ENCODE results near the gene PHYHD1. TPM values are rescaled to one million over a fixed set of nuclear protein-coding genes. Genes with fewer than 3 reads are reported as not detected.

Gene PHYHD1
- total and polyA plus RNA-seq, 2 donors (not counting 3 experiments of a cell fraction or from before 2014, with no cell fraction given), result 1.1 to 1.8 TPM

DNA sequence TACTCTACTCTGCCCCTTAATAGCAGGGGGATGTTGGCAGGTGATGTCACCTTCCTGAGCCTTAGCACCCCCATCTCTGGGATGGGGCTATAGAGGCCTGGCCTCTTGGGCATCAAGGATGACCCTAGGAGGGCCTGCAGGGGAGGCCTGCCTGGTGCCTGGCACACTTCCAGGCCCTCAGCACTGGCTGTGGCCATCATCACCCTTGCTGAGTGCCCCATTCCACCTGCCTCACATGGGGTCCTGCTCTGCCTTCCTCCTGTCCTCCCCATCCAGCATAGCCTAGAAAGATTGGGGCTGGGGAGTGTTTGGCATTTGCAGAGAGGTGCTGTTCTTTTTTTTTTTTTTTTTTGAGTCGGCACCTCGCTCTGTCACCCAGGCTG is 17.7 kb upstream of the PHYHD1 start:
- Histone ChIP-seq H3K36me3 (ENCODE audit: control insufficient read depth in 2 of 2, extremely low read depth in 1 of 2, insufficient read depth in 2 of 2, low read length in 2 of 2) (peaks cover 18 to 34% of the 10 kb centered on the region in 2 experiments), H3K9ac (replicated peaks; ENCODE audit: extremely low read depth, insufficient read depth, low read length) (no peak overlapping the region), H3K27me3 (ENCODE audit: control insufficient read depth in 2 of 2, insufficient read depth in 2 of 2, low read length in 2 of 2) (no peaks in the 10 kb centered on the region), H3K4me2 (ENCODE audit: insufficient read depth, low read length) (no peak overlapping the region), H3K9me1 (replicated peaks; ENCODE audit: control insufficient read depth, extremely low read depth, insufficient read depth, low read length) (no peaks in the 10 kb centered on the region), H4K20me1 (replicated peaks; ENCODE audit: control insufficient read depth, extremely low read depth, insufficient read depth, low read length) (no peaks in the 10 kb centered on the region), H3K79me2 (ENCODE audit: control insufficient read depth, insufficient read depth, low read length) (peaks cover 84% of the 10 kb centered on the region), H3K27ac (ENCODE audit: insufficient read depth, low read depth, low read length) (no peak overlapping the region), H3K9me3 (replicated peaks; ENCODE audit: control insufficient read depth, insufficient read depth, low read length) (no peaks in the 10 kb centered on the region), H3K4me3 (replicated peaks in 1 of 3; ENCODE audit: insufficient read depth in 1 of 3, low read depth in 1 of 3, low read length in 3 of 3) (no peak overlapping the region), H3K4me1 (ENCODE audit: control insufficient read depth, extremely low read depth, insufficient read depth, low read length) (peaks cover 7% of the 10 kb centered on the region), H2AFZ (ENCODE audit: low read depth, low read length) (no peak overlapping the region)
- TF ChIP-seq, protein P1, sequence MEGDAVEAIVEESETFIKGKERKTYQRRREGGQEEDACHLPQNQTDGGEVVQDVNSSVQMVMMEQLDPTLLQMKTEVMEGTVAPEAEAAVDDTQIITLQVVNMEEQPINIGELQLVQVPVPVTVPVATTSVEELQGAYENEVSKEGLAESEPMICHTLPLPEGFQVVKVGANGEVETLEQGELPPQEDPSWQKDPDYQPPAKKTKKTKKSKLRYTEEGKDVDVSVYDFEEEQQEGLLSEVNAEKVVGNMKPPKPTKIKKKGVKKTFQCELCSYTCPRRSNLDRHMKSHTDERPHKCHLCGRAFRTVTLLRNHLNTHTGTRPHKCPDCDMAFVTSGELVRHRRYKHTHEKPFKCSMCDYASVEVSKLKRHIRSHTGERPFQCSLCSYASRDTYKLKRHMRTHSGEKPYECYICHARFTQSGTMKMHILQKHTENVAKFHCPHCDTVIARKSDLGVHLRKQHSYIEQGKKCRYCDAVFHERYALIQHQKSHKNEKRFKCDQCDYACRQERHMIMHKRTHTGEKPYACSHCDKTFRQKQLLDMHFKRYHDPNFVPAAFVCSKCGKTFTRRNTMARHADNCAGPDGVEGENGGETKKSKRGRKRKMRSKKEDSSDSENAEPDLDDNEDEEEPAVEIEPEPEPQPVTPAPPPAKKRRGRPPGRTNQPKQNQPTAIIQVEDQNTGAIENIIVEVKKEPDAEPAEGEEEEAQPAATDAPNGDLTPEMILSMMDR (IDR thresholded peaks at IDR 0.05; ENCODE audit: extremely low read depth in 1 of 2, insufficient read depth in 1 of 2, low read depth in 1 of 2, low read length in 2 of 2), result no peak
- TF ChIP-seq POLR2AphosphoS5 (IDR thresholded peaks at IDR 0.05; ENCODE audit: insufficient read depth, low read depth, low read length) (no peak), FOS (IDR thresholded peaks at IDR 0.05; ENCODE audit: borderline replicate concordance, insufficient read depth, low read length) (no peak), JUN (IDR thresholded peaks at IDR 0.05; ENCODE audit: borderline replicate concordance, insufficient read depth, insufficient read length, low read depth) (no peak), EZH2 (IDR thresholded peaks at IDR 0.05; ENCODE audit: borderline replicate concordance, low read depth, low read length, severe bottlenecking) (no peak), MYC (IDR thresholded peaks at IDR 0.05; ENCODE audit: low read depth, low read length) (no peak), GATA2 (IDR thresholded peaks at IDR 0.05; ENCODE audit: insufficient read depth, insufficient read length, low read depth, low read length) (no peak), POLR2A (IDR thresholded peaks at IDR 0.05; ENCODE audit: low read depth, low read length) (no peak)
- TF ChIP-seq, protein P2, sequence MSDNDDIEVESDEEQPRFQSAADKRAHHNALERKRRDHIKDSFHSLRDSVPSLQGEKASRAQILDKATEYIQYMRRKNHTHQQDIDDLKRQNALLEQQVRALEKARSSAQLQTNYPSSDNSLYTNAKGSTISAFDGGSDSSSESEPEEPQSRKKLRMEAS (IDR thresholded peaks at IDR 0.05; ENCODE audit: insufficient read depth, insufficient read length), result no peak
- ChIA-PET CTCF (interaction anchor here (0.9 kb wide), 1 partner anchor 15 kb away, joined by 3 read pairs; no protein-coding TSS in a partner anchor), POLR2A (interaction anchor here (0.7 kb wide), 1 partner anchor 453 kb away, joined by 3 read pairs; no protein-coding TSS in a partner anchor)
- no TSS peak for BruUV-seq (replicated peaks)
- FAIRE-seq (no peak), DNase-seq (ENCODE audit: low read depth, low spot score) (no peak)
- dilution Hi-C loops (cut with MboI; ENCODE audit: extremely low pct_ligation_motif_present, low sequenced_read_pairs) (no loop called here), intact Hi-C loops (cut with micrococcal nuclease) (no loop called here)
